ENCODE results near the gene SPATA3. TPM values are rescaled to one million over a fixed set of nuclear protein-coding genes. Genes with fewer than 3 reads are reported as not detected.

The SPATA3 gene
- not detected in 2 replicates for polyA plus RNA-seq (2011; rRNA removed)
- polyA plus RNA-seq (2012; cell fraction: cytosol; rRNA removed) = not detected in 2 replicates
- polyA plus RNA-seq (2012; cell fraction: nucleus; rRNA removed) = not detected in 2 replicates
- polyA plus RNA-seq (2017; fragmentation: RNase III; extraction: RNeasy Plus Mini Kit Qiagen cat#74134 plus additional on column Dnase treatment) = not detected in 3 replicates
- not detected in 2 replicates for polyA minus RNA-seq (2011; rRNA and poly(A)+ RNA removed)

DNA sequence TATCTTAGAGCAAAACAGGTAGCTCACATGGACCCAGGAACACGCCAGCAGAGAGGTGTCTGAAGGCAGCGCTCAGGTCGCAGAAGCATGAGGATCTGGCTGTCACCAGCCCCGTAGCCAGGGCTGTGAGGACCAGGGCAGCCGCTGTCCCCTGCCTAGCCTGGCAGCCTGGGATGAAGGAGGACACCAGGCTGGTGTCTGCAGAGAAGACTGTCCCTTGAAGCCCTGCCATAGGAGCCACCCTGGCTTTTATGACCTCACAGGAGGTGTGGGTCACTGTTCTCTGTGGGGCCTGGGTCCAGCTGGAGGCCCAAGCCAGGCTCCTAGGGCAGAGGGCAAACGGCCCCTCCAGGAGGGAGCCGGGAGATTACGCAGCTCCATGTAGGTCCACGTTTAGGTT is at the start of gene SPATA3:
TSS of gene SPATA3 (plus strand) at position 301 of the 400 bp plus-strand sequence. CDS start 113 bp downstream, outside the sequence.
- TF ChIP-seq POLR2A (IDR thresholded peaks at IDR 0.05; ENCODE audit: low read length) (no peak), MYC (IDR thresholded peaks at IDR 0.05; ENCODE audit: borderline replicate concordance, low read length) (no peak), RCOR1 (IDR thresholded peaks at IDR 0.05; ENCODE audit: low read depth, low read length) (no peak), CBX2 (IDR thresholded peaks at IDR 0.05; ENCODE audit: borderline replicate concordance, low read depth) (no peak), TFCP2L1 (CRISPR knock-in tag; IDR thresholded peaks at IDR 0.05) (no peak), SMC3 (IDR thresholded peaks at IDR 0.05) (no peak), ZFP36 (IDR thresholded peaks at IDR 0.05; ENCODE audit: borderline replicate concordance, partially characterized antibody) (no peak), HOXA7 (CRISPR knock-in tag; IDR thresholded peaks at IDR 0.05) (no peak), CHD2 (IDR thresholded peaks at IDR 0.05; ENCODE audit: low read length, partially characterized antibody) (no peak), PHF8 (IDR thresholded peaks at IDR 0.05; ENCODE audit: borderline replicate concordance, low read depth) (no peak), SREBF2 (IDR thresholded peaks at IDR 0.05) (no peak), HEYL (CRISPR knock-in tag; IDR thresholded peaks at IDR 0.05) (no peak), RNF2 (IDR thresholded peaks at IDR 0.05; ENCODE audit: borderline replicate concordance, low read depth) (no peak), FOSL2 (IDR thresholded peaks at IDR 0.05) (no peak), FOSL2 (CRISPR knock-in tag; IDR thresholded peaks at IDR 0.05) (no peak)
- TF ChIP-seq, protein P1, sequence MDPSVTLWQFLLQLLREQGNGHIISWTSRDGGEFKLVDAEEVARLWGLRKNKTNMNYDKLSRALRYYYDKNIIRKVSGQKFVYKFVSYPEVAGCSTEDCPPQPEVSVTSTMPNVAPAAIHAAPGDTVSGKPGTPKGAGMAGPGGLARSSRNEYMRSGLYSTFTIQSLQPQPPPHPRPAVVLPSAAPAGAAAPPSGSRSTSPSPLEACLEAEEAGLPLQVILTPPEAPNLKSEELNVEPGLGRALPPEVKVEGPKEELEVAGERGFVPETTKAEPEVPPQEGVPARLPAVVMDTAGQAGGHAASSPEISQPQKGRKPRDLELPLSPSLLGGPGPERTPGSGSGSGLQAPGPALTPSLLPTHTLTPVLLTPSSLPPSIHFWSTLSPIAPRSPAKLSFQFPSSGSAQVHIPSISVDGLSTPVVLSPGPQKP (IDR thresholded peaks at IDR 0.05; ENCODE audit: low read depth, low read length) = no peak
- TF ChIP-seq, protein P2, sequence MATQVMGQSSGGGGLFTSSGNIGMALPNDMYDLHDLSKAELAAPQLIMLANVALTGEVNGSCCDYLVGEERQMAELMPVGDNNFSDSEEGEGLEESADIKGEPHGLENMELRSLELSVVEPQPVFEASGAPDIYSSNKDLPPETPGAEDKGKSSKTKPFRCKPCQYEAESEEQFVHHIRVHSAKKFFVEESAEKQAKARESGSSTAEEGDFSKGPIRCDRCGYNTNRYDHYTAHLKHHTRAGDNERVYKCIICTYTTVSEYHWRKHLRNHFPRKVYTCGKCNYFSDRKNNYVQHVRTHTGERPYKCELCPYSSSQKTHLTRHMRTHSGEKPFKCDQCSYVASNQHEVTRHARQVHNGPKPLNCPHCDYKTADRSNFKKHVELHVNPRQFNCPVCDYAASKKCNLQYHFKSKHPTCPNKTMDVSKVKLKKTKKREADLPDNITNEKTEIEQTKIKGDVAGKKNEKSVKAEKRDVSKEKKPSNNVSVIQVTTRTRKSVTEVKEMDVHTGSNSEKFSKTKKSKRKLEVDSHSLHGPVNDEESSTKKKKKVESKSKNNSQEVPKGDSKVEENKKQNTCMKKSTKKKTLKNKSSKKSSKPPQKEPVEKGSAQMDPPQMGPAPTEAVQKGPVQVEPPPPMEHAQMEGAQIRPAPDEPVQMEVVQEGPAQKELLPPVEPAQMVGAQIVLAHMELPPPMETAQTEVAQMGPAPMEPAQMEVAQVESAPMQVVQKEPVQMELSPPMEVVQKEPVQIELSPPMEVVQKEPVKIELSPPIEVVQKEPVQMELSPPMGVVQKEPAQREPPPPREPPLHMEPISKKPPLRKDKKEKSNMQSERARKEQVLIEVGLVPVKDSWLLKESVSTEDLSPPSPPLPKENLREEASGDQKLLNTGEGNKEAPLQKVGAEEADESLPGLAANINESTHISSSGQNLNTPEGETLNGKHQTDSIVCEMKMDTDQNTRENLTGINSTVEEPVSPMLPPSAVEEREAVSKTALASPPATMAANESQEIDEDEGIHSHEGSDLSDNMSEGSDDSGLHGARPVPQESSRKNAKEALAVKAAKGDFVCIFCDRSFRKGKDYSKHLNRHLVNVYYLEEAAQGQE (IDR thresholded peaks at IDR 0.05) = no peak
- TF ChIP-seq, protein P3, sequence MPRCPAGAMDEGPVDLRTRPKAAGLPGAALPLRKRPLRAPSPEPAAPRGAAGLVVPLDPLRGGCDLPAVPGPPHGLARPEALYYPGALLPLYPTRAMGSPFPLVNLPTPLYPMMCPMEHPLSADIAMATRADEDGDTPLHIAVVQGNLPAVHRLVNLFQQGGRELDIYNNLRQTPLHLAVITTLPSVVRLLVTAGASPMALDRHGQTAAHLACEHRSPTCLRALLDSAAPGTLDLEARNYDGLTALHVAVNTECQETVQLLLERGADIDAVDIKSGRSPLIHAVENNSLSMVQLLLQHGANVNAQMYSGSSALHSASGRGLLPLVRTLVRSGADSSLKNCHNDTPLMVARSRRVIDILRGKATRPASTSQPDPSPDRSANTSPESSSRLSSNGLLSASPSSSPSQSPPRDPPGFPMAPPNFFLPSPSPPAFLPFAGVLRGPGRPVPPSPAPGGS (IDR thresholded peaks at IDR 0.05) = no peak
- TF ChIP-seq, protein P4, sequence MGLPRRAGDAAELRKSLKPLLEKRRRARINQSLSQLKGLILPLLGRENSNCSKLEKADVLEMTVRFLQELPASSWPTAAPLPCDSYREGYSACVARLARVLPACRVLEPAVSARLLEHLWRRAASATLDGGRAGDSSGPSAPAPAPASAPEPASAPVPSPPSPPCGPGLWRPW (IDR thresholded peaks at IDR 0.05) = no peak
- no peaks in the 10 kb centered on the region for H3K4me1 ChIP-seq
- FAIRE-seq (no peak), DNase-seq (ENCODE audit: low read depth in 1 of 2, low spot score in 1 of 2) (no peak), ATAC-seq (no peak)
- ChIA-PET POLR2A (no interaction called here), CTCF (interaction anchor here (0.9 to 1.8 kb wide), 6 partner anchors 8 to 172 kb away, joined by 3 to 15 read pairs (median 6); no protein-coding TSS in a partner anchor)
- no peak within 1 kb of the TSS for H3K4me3 ChIP-seq
- no peak within 1 kb of the TSS for H3K27ac ChIP-seq
- no peaks in the 10 kb centered on the region for H3K9me3 ChIP-seq
- no peak within 1 kb of the TSS for H3K4me2 ChIP-seq
- 54% methylated on average over 9 of the region's 9 CpGs for WGBS (ENCODE audit: missing lambda C conversion rate)
